IMR-90 (cell line): ENCODE results near the gene CKAP2L.

Experiments
- BHLHE40 ChIP-seq: fragments of 150-350 bp; IDR thresholded peaks from 2 replicates; pipeline ENCODE4 v1.6.1; 2016; ENCODE audit warnings: mild to moderate bottlenecking, low read depth, low read length
- CEBPB ChIP-seq: IDR thresholded peaks from 2 replicates; pipeline ENCODE4 v1.6.1; 2012; ENCODE audit warnings: low read depth, low read length, improper control_type of control experiment
- CTCF ChIP-seq: conservative IDR thresholded peaks from 2 replicates; pipeline ENCODE4 v1.5.1; 2012; ENCODE audit warnings: mild to moderate bottlenecking, low read depth, low read length, improper control_type of control experiment
- MAFK ChIP-seq: IDR thresholded peaks from 2 replicates; pipeline ENCODE4 v1.6.1; 2012; ENCODE audit warnings: low read depth, low read length, improper control_type of control experiment
- MAZ ChIP-seq: IDR thresholded peaks from 2 replicates; pipeline ENCODE4 v1.6.1; 2012; ENCODE audit warnings: low read depth, mild to moderate bottlenecking, low read length, improper control_type of control experiment, moderate library complexity, borderline replicate concordance
- POLR2A ChIP-seq: IDR thresholded peaks from 2 replicates; pipeline ENCODE4 v1.6.1; 2012; ENCODE audit warnings: mild to moderate bottlenecking, low read depth, low read length
- RAD21 ChIP-seq: IDR thresholded peaks from 2 replicates; pipeline ENCODE4 v1.6.1; 2012; ENCODE audit warnings: low read length, improper control_type of control experiment
- RCOR1 ChIP-seq: IDR thresholded peaks from 2 replicates; pipeline ENCODE4 v1.6.1; 2012; ENCODE audit warnings: mild to moderate bottlenecking, low read length, improper control_type of control experiment; ENCODE audit not compliant: insufficient replicate concordance
- RFX5 ChIP-seq: IDR thresholded peaks from 2 replicates; pipeline ENCODE4 v1.8.0; 2012; ENCODE audit warnings: low read depth, mild to moderate bottlenecking, low read length, moderate library complexity
- SMC3 ChIP-seq: fragments of 150-350 bp; IDR thresholded peaks from 2 replicates; pipeline ENCODE4 v1.6.1; 2016; ENCODE audit warnings: low read depth, mild to moderate bottlenecking, antibody characterized with exemption, low read length, moderate library complexity
- TF ChIP-seq, protein P1 (sequence below): fragments of 150-350 bp; IDR thresholded peaks from 2 replicates; pipeline ENCODE4 v1.6.1; 2017; ENCODE audit warnings: mild to moderate bottlenecking, antibody characterized with exemption, low read length, low read depth

DNA sequence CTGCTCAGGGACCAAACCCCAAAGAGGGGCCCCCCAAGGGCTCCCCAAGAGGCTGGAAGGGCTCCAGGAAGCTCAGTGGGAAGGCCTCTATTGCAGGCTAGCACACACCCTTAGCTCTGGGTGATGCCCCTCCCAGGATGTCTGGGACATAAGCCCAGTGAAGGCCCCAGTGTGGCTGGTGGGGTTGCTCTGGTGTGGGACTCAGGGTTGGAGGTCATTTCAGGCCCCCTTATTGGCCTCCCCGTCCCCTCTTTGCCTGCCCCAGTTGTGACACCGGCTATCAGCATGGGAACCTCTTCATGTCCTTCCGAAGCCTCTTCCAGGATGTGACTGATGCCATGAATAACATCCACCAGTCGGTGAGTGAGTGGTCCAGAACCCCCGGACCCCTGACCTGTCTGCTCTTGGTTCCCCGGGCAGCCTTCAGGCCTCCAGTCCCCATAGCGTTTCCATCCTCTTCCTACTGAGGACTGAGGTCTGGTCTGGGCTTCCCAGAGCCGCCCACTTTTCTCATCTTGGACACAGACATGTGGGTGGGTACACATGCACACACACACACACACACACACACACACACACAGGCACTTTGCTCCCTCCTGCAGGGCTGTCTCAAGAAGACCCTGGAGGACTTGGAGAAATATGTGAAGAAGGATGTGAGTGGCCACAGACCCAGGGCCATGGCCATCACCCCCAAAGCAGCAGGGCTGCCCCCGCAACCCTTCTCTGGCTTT, 41.4 kb downstream of the CKAP2L start:
- TF ChIP-seq CTCF (no peak), POLR2A (no peak), BHLHE40 (no peak), MAZ (no peak), CEBPB (no peak), RFX5 (no peak), MAFK (no peak), RCOR1 (no peak), SMC3 (no peak), RAD21 (no peak)
- TF ChIP-seq, protein P1, sequence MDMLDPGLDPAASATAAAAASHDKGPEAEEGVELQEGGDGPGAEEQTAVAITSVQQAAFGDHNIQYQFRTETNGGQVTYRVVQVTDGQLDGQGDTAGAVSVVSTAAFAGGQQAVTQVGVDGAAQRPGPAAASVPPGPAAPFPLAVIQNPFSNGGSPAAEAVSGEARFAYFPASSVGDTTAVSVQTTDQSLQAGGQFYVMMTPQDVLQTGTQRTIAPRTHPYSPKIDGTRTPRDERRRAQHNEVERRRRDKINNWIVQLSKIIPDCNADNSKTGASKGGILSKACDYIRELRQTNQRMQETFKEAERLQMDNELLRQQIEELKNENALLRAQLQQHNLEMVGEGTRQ, result no peak
